HG03442 (cell line): ENCODE results near the gene LHFPL3.
A peak's percentile ranks its signal among the peaks of the same experiment; 100 is the strongest.
"Not testable (repeated sequence)": the region's sequence is repeated elsewhere in the genome, so short reads cannot be mapped to it uniquely, and the experiment has no call there.

Source experiments
- ATAC-seq: cut with Tn5 transposase; IDR thresholded peaks from one replicate; pipeline ENCODE4 v1.9.1; 2021; ENCODE audit warnings: mild to moderate bottlenecking, moderate library complexity; ENCODE audit not compliant: unreplicated experiment

Gene LHFPL3

DNA sequence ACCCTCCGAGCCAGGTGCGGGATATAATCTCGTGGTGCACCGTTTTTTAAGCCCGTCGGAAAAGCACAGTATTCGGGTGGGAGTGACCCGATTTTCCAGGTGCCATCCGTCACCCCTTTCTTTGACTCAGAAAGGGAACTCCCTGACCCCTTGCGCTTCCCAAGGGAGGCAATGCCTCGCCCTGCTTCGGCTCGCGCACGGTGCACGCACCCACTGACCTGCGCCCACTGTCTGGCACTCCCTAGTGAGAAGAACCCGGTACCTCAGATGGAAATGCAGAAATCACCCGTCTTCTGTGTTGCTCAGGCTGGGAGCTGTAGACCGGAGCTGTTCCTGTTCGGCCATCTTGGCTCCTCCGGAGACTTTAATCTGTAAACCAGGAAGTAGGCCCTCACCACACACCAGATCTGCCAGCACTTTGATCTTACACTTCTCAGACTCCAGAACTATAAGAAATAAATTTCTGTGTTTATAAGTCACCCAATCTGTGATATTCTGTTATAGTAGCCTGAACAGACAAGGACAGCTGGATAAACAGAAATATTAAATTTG, 235.0 kb downstream of the LHFPL3 start:
- ATAC-seq = not testable (repeated sequence)

GRCh38 chr7:104569751-104570150, 241.3 kb downstream of the LHFPL3 start:
- ATAC-seq = no peak

GRCh38 chr7:104572554-104572953, 244.2 kb downstream of the LHFPL3 start:
- no peak for ATAC-seq

GRCh38 chr7:104584620-104585019, 256.2 kb downstream of the LHFPL3 start:
- no peak for ATAC-seq

DNA sequence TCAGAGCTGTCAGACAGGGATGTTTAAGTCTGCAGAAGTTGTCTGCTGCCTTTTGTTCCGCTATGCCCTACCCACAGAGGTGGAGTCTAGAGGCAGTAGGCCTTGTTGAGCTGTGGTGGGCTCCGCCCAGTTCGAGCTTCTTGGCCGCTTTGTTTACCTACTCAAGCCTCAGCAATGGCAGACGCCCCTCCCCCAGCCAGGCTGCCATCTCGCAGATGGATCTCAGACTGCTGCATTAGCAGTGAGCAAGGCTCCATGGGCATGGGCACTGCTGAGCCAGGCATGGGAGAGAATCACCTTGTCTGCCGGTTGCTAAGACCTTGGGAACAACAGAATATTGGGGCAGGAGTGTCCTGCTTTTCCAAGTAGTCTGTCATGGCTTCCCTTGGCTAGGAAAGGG, 267.2 kb downstream of the LHFPL3 start:
- ATAC-seq = not testable (repeated sequence)

GRCh38 chr7:104603957-104604356, 275.6 kb downstream of the LHFPL3 start:
- no peak for ATAC-seq

- ATAC-seq = no peak
Observed at GRCh38 chr7:104604706-104605105, 276.3 kb downstream of the LHFPL3 start.

GRCh38 chr7:104621321-104621720, 292.9 kb downstream of the LHFPL3 start:
- ATAC-seq = peak; percentile 57

DNA sequence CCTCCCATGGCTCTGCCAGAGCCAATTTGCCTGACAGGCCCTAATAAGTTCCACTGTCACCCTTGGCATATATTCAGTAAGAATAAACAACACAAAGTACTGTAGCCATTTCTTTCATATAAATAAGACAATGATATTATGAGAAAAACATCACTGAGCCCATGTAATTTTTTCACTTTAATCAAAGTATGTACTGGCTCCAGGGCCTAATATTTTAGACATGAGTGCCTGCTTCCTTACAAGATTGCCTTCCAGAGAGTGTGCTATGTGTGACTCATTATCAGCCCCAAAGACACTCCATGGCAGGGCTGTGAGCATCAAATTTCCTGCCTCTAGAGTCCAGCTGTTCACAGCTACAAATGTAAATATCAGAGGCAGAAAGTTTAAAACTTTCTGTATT, 297.6 kb downstream of the LHFPL3 start:
- no peak for ATAC-seq

- ATAC-seq = no peak
Observed at GRCh38 chr7:104627516-104627915, 299.1 kb downstream of the LHFPL3 start.

- ATAC-seq = no peak
Observed at GRCh38 chr7:104628017-104628416, 299.6 kb downstream of the LHFPL3 start.

- ATAC-seq = no peak
Observed at GRCh38 chr7:104629408-104629807, 301.0 kb downstream of the LHFPL3 start.

- ATAC-seq = no peak
Observed at GRCh38 chr7:104640506-104640905, 312.1 kb downstream of the LHFPL3 start.

GRCh38 chr7:104642560-104642959, 314.2 kb downstream of the LHFPL3 start:
- ATAC-seq = no peak

DNA sequence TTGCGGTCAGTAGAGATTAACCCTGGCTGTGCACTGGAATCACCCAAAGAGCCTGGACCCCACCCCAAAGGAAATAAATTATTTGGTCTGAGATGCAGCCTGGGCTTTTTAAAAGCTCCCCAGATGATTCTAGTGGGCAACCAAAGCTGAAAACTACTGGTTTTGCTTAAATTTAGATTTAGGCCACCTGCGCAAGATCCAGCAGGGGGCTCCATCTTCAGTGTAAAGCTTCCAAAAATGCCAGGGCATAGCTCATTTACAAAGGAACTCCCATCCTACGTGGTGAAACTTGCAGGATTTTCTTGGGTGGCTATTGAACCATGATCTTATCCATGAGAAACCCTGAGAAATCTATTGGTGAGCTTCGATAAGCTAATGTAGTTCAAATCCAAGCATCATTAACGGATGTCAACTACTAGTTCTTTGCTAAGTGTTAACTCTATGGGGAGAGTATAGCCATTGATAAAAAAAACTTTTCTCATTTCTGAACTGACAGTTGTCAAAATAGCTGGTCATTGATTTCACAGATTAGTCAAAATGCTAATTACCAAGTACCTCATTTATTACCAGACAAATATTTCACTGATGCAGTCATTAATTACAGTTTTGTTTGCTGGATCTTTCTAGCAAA, 315.3 kb downstream of the LHFPL3 start:
- ATAC-seq = no peak

GRCh38 chr7:104650991-104651640, 322.7 kb downstream of the LHFPL3 start:
- ATAC-seq = no peak

DNA sequence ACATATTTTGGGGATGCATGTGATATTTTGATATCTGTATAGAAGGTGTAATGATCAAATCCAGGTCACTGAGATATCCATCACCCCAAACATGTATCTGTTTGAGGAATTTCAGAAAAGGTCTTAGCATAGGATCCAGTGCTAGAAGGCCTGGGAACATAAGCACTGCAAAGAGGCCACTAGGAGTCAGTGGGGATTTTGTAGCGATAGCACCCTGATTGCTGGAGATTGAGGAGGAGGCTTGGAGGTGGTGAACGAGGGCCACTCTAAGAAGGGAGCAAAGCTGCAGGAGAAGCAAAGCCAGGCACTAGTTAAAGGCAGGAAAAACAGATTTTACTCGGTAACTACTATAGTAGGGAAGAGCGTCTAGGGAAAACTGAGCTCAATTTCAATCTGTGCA, 324.0 kb downstream of the LHFPL3 start:
- no peak for ATAC-seq

- no peak for ATAC-seq
Observed at GRCh38 chr7:104652865-104653264, 324.5 kb downstream of the LHFPL3 start.

- ATAC-seq = no peak
Observed at GRCh38 chr7:104653825-104654401, 325.5 kb downstream of the LHFPL3 start.

DNA sequence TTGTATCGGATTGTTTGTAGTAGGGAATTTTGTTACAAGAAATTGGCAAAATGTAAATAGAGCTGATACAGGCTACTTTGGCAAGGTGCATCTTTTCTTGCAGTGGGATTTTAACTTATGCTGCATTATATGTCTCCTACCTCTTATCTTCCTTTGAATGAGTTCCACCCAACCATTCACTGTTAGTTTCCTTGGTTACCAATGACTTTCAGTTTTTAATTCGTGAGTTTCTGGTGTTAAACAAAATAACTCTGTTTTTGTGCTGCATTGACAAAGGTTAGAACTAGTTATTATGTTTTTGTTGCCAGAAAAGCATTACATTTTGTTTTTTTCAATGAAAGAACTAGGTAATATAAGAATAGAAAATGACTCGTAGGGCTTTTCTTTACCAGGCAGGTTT, 327.2 kb downstream of the LHFPL3 start:
- no peak for ATAC-seq

- ATAC-seq = no peak
Observed at GRCh38 chr7:104656467-104656866, 328.1 kb downstream of the LHFPL3 start.

GRCh38 chr7:104657134-104657533, 328.7 kb downstream of the LHFPL3 start:
- no peak for ATAC-seq
